IgD-negative memory B cell (primary cell): ENCODE results near the gene RNU5D-1. TPM values are rescaled to one million over a fixed set of nuclear protein-coding genes. Genes with fewer than 3 reads are reported as not detected.
"Not testable (repeated sequence)": the region's sequence is repeated elsewhere in the genome, so short reads cannot be mapped to it uniquely, and the experiment has no call there.

ENCODE experiments used
- H3K27ac Mint-ChIP-seq, 3 donors: one replicate each; pipeline ENCODE4 v1.8.0; 2020 to 2022; ENCODE audit warnings: mild to moderate bottlenecking in 3 of 3, mixed read lengths in 3 of 3, moderate library complexity in 1 of 3
- H3K27me3 Mint-ChIP-seq: one replicate; pipeline ENCODE4 v1.8.0; 2021; ENCODE audit warnings: mixed read lengths
- H3K36me3 Mint-ChIP-seq: one replicate; pipeline ENCODE4 v1.8.0; 2020; ENCODE audit warnings: mild to moderate bottlenecking, mixed read lengths
- H3K4me1 Mint-ChIP-seq, 3 donors: one replicate each; pipeline ENCODE4 v1.8.0; 2020 to 2022; ENCODE audit warnings: mixed read lengths in 3 of 3, mild to moderate bottlenecking in 1 of 3
- H3K4me3 Mint-ChIP-seq, 4 donors: one replicate each; pipeline ENCODE4 v1.8.0; 2020 to 2022; ENCODE audit warnings: mild to moderate bottlenecking in 4 of 4, mixed read lengths in 4 of 4, moderate library complexity in 3 of 4
- H3K9me3 Mint-ChIP-seq, 3 donors: one replicate each; pipeline ENCODE4 v1.8.0; 2020 to 2021; ENCODE audit warnings: mixed read lengths in 3 of 3, mild to moderate bottlenecking in 1 of 3
- polyA plus RNA-seq: library from polyadenylated mRNA; unstranded; fragments of 300-500 nt; fragmentation: Illumina TruSeq; gene quantifications from one replicate; pipeline ENCODE4 v1.2.3, GENCODE V29; 2021

RNU5D-1 gene
- polyA plus RNA-seq, 1 donor from 2014 or later, result not detected

GRCh38 chr1:44719318-44719717, 11.7 kb downstream of the RNU5D-1 start:
- Mint-ChIP-seq H3K27ac (peak overlapping the region in 2 of 3 donors; percentile 35 to 39), H3K27me3 (no peaks in the 10 kb centered on the region), H3K9me3 (no peaks in the 10 kb centered on the region), H3K4me1 (peaks cover 40 to 50% (median 41%) of the 10 kb centered on the region in 3 donors), H3K4me3 (peak overlapping the region in 1 of 4 donors; percentile 81), H3K36me3 (no peaks in the 10 kb centered on the region)

- Mint-ChIP-seq H3K4me3 (no peak overlapping the region), H3K27me3 (no peaks in the 10 kb centered on the region), H3K27ac (no peak overlapping the region), H3K9me3 (no peaks in the 10 kb centered on the region), H3K36me3 (no peaks in the 10 kb centered on the region), H3K4me1 (peaks cover 41 to 49% (median 42%) of the 10 kb centered on the region in 3 donors)
These were observed 12.9 kb downstream of the RNU5D-1 start for GRCh38 chr1:44718091-44718490.

GRCh38 chr1:44717653-44718052, 13.3 kb downstream of the RNU5D-1 start:
- Mint-ChIP-seq H3K27me3 (no peaks in the 10 kb centered on the region), H3K4me3 (no peak overlapping the region), H3K36me3 (no peaks in the 10 kb centered on the region), H3K9me3 (no peaks in the 10 kb centered on the region), H3K27ac (no peak overlapping the region), H3K4me1 (peaks cover 40 to 48% (median 40%) of the 10 kb centered on the region in 3 donors)

- H3K9me3 Mint-ChIP-seq, result no peaks in the 10 kb centered on the region
- peaks cover 39 to 48% (median 41%) of the 10 kb centered on the region in 3 donors for H3K4me1 Mint-ChIP-seq
- no peaks in the 10 kb centered on the region for H3K36me3 Mint-ChIP-seq
- H3K27me3 Mint-ChIP-seq, result no peaks in the 10 kb centered on the region
- no peak overlapping the region for H3K4me3 Mint-ChIP-seq
- no peak overlapping the region for H3K27ac Mint-ChIP-seq
These were observed 13.8 kb downstream of the RNU5D-1 start for GRCh38 chr1:44717156-44717555.

- Mint-ChIP-seq H3K27me3 (no peaks in the 10 kb centered on the region), H3K9me3 (no peaks in the 10 kb centered on the region), H3K4me1 (peaks cover 30 to 35% (median 31%) of the 10 kb centered on the region in 3 donors), H3K36me3 (no peaks in the 10 kb centered on the region), H3K4me3 (peak overlapping the region in 3 of 4 donors; percentile 75 to 90 (median 86)), H3K27ac (peak overlapping the region; percentile 32 to 94 (median 88))
These were observed 15.9 kb downstream of the RNU5D-1 start for GRCh38 chr1:44714944-44715571.

GRCh38 chr1:44714532-44714931, 16.4 kb downstream of the RNU5D-1 start:
- H3K9me3 Mint-ChIP-seq, result no peaks in the 10 kb centered on the region
- H3K36me3 Mint-ChIP-seq, result no peaks in the 10 kb centered on the region
- no peaks in the 10 kb centered on the region for H3K27me3 Mint-ChIP-seq
- H3K4me3 Mint-ChIP-seq, result peak overlapping the region in 3 of 4 donors; percentile 75 to 90 (median 86)
- H3K4me1 Mint-ChIP-seq, result peaks cover 29 to 35% (median 31%) of the 10 kb centered on the region in 3 donors
- H3K27ac Mint-ChIP-seq, result peak overlapping the region; percentile 32 to 94 (median 88)

GRCh38 chr1:44713321-44713781, 17.6 kb downstream of the RNU5D-1 start:
- Mint-ChIP-seq H3K36me3 (peaks cover 2% of the 10 kb centered on the region), H3K9me3 (no peaks in the 10 kb centered on the region), H3K27me3 (no peaks in the 10 kb centered on the region), H3K4me1 (peaks cover 33 to 37% (median 34%) of the 10 kb centered on the region in 3 donors), H3K4me3 (peak overlapping the region; percentile 41 to 88 (median 82)), H3K27ac (peak overlapping the region; percentile 76 to 96 (median 85))

GRCh38 chr1:44707959-44708831, 22.8 kb downstream of the RNU5D-1 start:
- H3K4me3 Mint-ChIP-seq, result peak overlapping the region; percentile 11 to 76 (median 54)
- no peaks in the 10 kb centered on the region for H3K27me3 Mint-ChIP-seq
- H3K27ac Mint-ChIP-seq, result peak overlapping the region in 1 of 3 donors; percentile 38
- no peaks in the 10 kb centered on the region for H3K9me3 Mint-ChIP-seq
- peaks cover 14 to 19% (median 17%) of the 10 kb centered on the region in 3 donors for H3K4me1 Mint-ChIP-seq
- peaks cover 2% of the 10 kb centered on the region for H3K36me3 Mint-ChIP-seq

- no peak overlapping the region for H3K4me3 Mint-ChIP-seq
- H3K27ac Mint-ChIP-seq, result no peak overlapping the region
- H3K9me3 Mint-ChIP-seq, result no peaks in the 10 kb centered on the region
- peaks cover 4% of the 10 kb centered on the region for H3K36me3 Mint-ChIP-seq
- H3K27me3 Mint-ChIP-seq, result no peaks in the 10 kb centered on the region
- H3K4me1 Mint-ChIP-seq, result peaks cover 11 to 20% (median 17%) of the 10 kb centered on the region in 3 donors
These were observed 23.7 kb downstream of the RNU5D-1 start for GRCh38 chr1:44707112-44707881.

- Mint-ChIP-seq H3K4me1 (peaks cover 8 to 15% (median 11%) of the 10 kb centered on the region in 3 donors), H3K27me3 (no peaks in the 10 kb centered on the region), H3K36me3 (peaks cover 4% of the 10 kb centered on the region), H3K27ac (no peak overlapping the region), H3K9me3 (no peaks in the 10 kb centered on the region), H3K4me3 (no peak overlapping the region)
These were observed 25.0 kb downstream of the RNU5D-1 start for GRCh38 chr1:44705938-44706337.

GRCh38 chr1:44705470-44705869, 25.5 kb downstream of the RNU5D-1 start:
- H3K36me3 Mint-ChIP-seq, result peaks cover 4% of the 10 kb centered on the region
- H3K9me3 Mint-ChIP-seq, result no peaks in the 10 kb centered on the region
- H3K4me1 Mint-ChIP-seq, result peaks cover 8 to 15% (median 11%) of the 10 kb centered on the region in 3 donors
- no peak overlapping the region for H3K4me3 Mint-ChIP-seq
- H3K27ac Mint-ChIP-seq, result no peak overlapping the region
- no peaks in the 10 kb centered on the region for H3K27me3 Mint-ChIP-seq

GRCh38 chr1:44701141-44701573, 29.8 kb downstream of the RNU5D-1 start:
- peaks cover 22 to 26% (median 25%) of the 10 kb centered on the region in 3 donors for H3K4me1 Mint-ChIP-seq
- peaks cover 2% of the 10 kb centered on the region for H3K36me3 Mint-ChIP-seq
- H3K4me3 Mint-ChIP-seq, result no peak overlapping the region
- no peaks in the 10 kb centered on the region for H3K27me3 Mint-ChIP-seq
- H3K9me3 Mint-ChIP-seq, result no peaks in the 10 kb centered on the region
- no peak overlapping the region for H3K27ac Mint-ChIP-seq

GRCh38 chr1:44700573-44700972, 30.4 kb downstream of the RNU5D-1 start:
- Mint-ChIP-seq H3K4me3 (no peak overlapping the region), H3K27me3 (no peaks in the 10 kb centered on the region), H3K4me1 (peaks cover 25 to 29% (median 26%) of the 10 kb centered on the region in 3 donors), H3K36me3 (peaks cover 2% of the 10 kb centered on the region), H3K27ac (no peak overlapping the region), H3K9me3 (no peaks in the 10 kb centered on the region)

GRCh38 chr1:44699375-44699774, 31.6 kb downstream of the RNU5D-1 start:
- not testable (repeated sequence) for H3K9me3 Mint-ChIP-seq, H3K27ac Mint-ChIP-seq, H3K4me3 Mint-ChIP-seq, H3K27me3 Mint-ChIP-seq, H3K36me3 Mint-ChIP-seq
- H3K4me1 Mint-ChIP-seq, result peaks cover 35 to 39% (median 35%) of the 10 kb centered on the region in 3 donors
